Skeletal muscle satellite cell (primary cell): ENCODE measurements around the gene HIPK4.

ENCODE experiments used
- H3K27me3 ChIP-seq: 2 replicates; pipeline ENCODE4 v1.7.0; 2013; ENCODE audit warnings: low read length; ENCODE audit not compliant: control insufficient read depth, insufficient read depth
- H3K36me3 ChIP-seq: 2 replicates; pipeline ENCODE4 v1.7.0; 2013; ENCODE audit warnings: mild to moderate bottlenecking, control low read depth, low read length; ENCODE audit not compliant: insufficient read depth
- H3K4me1 ChIP-seq: 2 replicates; pipeline ENCODE4 v1.7.0; 2013; ENCODE audit warnings: low read length; ENCODE audit not compliant: control insufficient read depth, insufficient read depth
- H3K4me2 ChIP-seq: 2 replicates; pipeline ENCODE4 v1.7.0; 2013; ENCODE audit warnings: mild to moderate bottlenecking, low read length
- H3K4me3 ChIP-seq: 2 replicates; pipeline ENCODE4 v1.7.0; 2013; ENCODE audit warnings: low read length
- H3K9ac ChIP-seq: 2 replicates; pipeline ENCODE4 v1.7.0; 2013; ENCODE audit warnings: mild to moderate bottlenecking, low read depth, low read length, moderate library complexity
- H3K9me3 ChIP-seq: replicated peaks from 2 replicates; pipeline ENCODE4 v1.7.0; 2013; ENCODE audit warnings: mild to moderate bottlenecking, control low read depth, low read length

Gene HIPK4

DNA sequence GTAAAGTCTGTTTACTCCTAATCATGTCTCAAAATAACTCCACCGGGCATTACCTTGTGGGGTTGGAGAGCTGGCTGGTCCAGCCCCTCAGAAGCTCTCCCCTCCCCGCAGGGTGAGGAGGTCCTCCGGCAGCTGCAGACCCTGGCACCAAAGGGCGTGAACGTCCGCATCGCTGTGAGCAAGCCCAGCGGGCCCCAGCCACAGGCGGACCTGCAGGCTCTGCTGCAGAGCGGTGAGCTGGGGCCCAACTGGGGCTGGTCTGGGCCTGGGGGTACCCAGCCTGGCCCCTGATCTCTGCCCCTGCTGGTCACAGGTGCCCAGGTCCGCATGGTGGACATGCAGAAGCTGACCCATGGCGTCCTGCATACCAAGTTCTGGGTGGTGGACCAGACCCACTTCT, 20.2 kb downstream of the HIPK4 start:
- Histone ChIP-seq H3K4me2 (no peak overlapping the region), H3K9ac (no peak overlapping the region), H3K4me1 (no peaks in the 10 kb centered on the region), H3K27me3 (no peaks in the 10 kb centered on the region), H3K9me3 (no peaks in the 10 kb centered on the region), H3K36me3 (peaks cover 45% of the 10 kb centered on the region), H3K4me3 (no peak overlapping the region)

DNA sequence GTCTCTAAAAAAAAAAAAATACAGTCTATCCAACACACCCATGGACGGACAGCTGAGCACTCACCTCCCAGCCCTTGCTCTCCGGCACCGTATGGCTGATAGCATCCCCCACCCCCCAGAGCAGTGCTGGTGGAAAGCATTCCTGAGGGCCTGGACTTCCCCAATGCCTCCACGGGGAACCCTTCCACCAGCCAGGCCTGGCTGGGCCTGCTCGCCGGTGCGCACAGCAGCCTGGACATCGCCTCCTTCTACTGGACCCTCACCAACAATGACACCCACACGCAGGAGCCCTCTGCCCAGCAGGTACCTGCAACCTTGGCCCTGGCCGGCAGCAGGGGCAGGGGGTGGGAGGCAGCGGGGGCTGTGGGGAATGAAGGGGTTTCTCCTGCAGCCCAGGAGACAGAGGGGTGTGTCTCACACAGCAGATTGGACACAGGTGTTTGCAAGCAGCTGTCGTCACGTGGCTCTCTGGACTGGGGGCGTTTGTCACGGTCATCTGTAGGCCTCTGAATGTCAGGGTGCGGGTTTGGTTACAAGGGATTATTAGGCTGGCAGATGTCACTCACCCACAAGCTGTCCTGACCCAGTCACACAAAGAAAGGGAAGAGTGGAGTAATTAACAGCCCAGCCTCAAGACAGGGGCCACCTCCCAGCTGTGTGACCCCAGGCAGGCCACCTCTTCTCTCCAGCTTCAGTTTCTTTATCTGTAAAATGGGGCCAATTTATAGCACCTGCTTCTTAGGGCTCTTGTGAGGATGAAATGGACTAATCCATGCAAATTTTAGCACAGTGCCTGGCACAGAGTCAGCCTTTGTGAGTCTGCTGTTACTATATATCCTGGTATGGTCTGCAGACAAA, 22.2 kb downstream of the HIPK4 start:
- Histone ChIP-seq H3K4me1 (peaks cover 3% of the 10 kb centered on the region), H3K9ac (no peak overlapping the region), H3K27me3 (no peaks in the 10 kb centered on the region), H3K36me3 (peaks cover 34% of the 10 kb centered on the region), H3K9me3 (no peaks in the 10 kb centered on the region), H3K4me2 (no peak overlapping the region), H3K4me3 (no peak overlapping the region)

DNA sequence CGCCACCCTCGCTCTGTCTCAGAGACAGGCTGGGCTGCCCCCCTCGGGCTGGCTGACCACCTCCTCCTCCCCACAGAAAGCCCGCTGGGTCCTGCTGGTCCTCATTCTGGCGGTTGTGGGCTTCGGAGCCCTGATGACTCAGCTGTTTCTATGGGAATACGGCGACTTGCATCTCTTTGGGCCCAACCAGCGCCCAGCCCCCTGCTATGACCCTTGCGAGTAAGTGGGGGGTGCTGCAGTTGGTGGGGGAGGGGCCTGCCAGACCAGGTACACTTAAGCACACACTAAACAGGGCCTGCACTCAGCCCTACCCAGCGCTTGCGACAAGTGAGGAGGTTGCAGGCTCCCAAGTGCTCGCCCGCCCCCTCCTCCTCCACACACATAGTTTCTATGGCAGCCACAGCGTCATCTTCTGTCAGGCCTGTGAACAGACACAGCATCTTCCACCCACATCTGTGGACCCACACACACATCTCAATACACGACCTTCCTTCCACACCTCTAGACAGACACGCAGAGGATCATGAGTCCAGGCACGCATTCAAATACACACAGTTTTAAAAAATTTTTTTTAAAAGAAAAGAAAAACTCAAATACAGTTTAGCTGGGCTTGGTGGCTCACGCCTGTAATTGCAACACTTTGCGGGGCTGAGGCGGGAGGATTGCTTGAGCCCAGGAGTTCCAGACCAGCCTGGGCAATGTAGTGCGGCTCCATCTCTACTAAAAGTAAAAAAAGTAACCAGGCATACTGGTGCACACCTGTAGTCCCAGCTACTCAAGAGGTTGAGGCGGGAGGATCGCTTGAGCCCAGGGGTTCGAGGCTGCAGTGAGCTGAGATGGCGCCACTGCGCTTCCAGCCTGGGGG, 23.1 kb downstream of the HIPK4 start:
- Histone ChIP-seq H3K9me3 (no peaks in the 10 kb centered on the region), H3K9ac (no peak overlapping the region), H3K4me1 (peaks cover 4% of the 10 kb centered on the region), H3K4me3 (no peak overlapping the region), H3K27me3 (no peaks in the 10 kb centered on the region), H3K4me2 (no peak overlapping the region), H3K36me3 (peaks cover 25% of the 10 kb centered on the region)

DNA sequence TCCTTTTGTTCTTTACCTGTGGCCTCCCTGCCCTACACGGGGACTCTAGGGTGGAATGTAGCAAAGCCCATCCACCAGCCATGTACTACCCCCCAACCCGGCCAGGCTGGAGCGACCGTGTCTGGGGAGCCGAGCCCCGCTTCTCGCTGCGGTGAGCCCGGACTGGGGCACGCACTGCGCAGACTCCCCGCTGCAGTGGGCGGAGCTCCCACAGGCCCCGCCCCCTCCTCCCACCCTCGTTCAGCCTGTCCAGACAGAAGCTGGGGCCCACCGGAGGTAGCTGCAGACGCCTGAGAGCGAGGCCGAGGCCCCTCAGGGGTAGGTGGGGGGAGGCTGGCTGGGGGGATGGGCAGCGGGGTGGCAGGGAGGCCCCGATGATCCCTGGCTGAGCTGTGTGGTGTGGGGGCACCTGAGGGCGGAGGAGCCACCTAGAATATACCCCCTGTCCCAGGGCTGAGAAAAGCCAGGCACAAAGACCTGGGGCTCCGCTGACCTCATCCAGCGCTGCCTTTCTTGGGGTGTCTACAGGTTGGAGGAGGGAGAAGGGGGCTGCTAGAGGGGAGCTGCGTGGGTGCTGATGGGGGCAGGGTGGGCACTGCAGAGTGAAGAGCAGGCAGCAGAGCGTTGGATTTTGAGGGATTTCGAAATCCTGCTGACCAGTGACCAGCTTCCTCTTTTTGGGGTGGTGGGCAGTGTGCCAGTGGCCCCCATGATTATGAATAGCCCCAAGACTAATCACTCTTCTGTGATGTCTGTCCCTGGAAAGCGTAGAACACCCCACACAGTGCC, 24.2 kb downstream of the HIPK4 start:
- H3K9ac ChIP-seq = no peak overlapping the region
- peaks cover 4% of the 10 kb centered on the region for H3K4me1 ChIP-seq

DNA sequence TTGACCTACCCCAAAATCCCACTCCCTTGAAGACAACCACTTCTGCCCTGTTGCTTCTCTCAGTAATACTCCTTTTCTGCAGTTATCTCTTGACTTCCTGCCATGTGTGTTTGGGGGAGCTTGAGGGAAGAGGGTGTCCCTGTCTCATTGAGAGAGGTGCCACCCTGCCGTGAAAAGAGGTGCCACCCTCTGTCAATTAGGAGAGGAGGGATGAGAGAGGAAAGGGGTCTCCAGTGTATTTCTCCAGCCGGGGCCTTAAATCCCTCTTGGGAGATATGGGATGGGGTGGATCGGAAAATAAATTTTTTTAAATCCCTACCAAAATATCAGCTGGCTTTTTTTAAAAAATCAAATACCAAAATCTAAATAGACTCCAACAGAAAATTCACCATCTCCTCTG, 25.0 kb downstream of the HIPK4 start:
- no peak overlapping the region for H3K4me3 ChIP-seq
- H3K4me2 ChIP-seq = no peak overlapping the region
- peaks cover 19% of the 10 kb centered on the region for H3K36me3 ChIP-seq
- H3K4me1 ChIP-seq = peaks cover 4% of the 10 kb centered on the region
- no peaks in the 10 kb centered on the region for H3K27me3 ChIP-seq
- H3K9me3 ChIP-seq = no peaks in the 10 kb centered on the region
- no peak overlapping the region for H3K9ac ChIP-seq

More for the DNA sequence above, 24.2 kb downstream of the HIPK4 start:
- Histone ChIP-seq H3K4me2 (no peak overlapping the region), H3K9me3 (no peaks in the 10 kb centered on the region), H3K27me3 (no peaks in the 10 kb centered on the region), H3K36me3 (peaks cover 19% of the 10 kb centered on the region), H3K4me3 (no peak overlapping the region)

DNA sequence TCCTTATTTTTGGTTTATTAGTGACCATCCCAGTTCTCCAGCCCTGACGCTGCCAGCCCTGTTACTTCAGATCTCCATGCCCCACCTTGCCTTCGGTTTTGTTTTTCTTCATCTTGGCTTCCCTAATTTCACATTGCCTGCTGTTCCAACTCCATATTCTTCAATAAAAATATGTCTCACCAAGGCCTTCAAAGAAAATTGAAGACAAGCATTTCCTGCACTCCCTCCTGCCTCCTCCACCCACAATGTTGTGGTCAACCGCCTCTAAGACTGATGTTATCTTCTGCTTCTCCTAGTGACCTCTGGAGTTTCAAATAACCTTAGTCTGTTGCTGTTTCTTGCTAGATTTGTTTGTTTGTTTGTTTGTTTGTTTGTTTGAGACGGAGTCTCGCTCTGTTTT, 26.9 kb downstream of the HIPK4 start:
- H3K4me2 ChIP-seq = no peak overlapping the region
- H3K4me3 ChIP-seq = no peak overlapping the region
- peaks cover 4% of the 10 kb centered on the region for H3K4me1 ChIP-seq
- no peaks in the 10 kb centered on the region for H3K27me3 ChIP-seq
- H3K36me3 ChIP-seq = peaks cover 11% of the 10 kb centered on the region
- no peak overlapping the region for H3K9ac ChIP-seq
- H3K9me3 ChIP-seq = no peaks in the 10 kb centered on the region

DNA sequence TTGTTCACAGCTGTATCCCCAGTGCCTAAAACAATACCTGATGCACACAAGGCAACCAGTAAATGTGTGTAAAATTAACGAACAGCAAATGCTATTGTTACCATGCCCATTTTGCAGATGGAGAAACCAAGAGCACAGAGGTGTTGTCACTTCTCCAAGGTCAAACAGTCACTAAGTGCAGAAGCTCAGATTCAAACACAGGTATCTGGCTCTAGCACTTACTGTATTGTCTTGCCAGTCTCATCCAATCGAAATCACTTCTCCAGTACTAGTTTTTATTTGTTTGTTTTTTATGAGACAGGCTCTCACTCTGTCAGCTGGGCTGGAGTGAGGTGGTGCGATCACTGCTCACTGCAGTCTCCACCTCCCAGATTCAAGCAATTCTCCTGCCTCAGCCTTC, 27.8 kb downstream of the HIPK4 start:
- no peaks in the 10 kb centered on the region for H3K27me3 ChIP-seq
- no peak overlapping the region for H3K4me3 ChIP-seq
- H3K9ac ChIP-seq = no peak overlapping the region
- H3K9me3 ChIP-seq = no peaks in the 10 kb centered on the region
- peaks cover 9% of the 10 kb centered on the region for H3K36me3 ChIP-seq
- H3K4me1 ChIP-seq = peaks cover 4% of the 10 kb centered on the region
- H3K4me2 ChIP-seq = no peak overlapping the region

DNA sequence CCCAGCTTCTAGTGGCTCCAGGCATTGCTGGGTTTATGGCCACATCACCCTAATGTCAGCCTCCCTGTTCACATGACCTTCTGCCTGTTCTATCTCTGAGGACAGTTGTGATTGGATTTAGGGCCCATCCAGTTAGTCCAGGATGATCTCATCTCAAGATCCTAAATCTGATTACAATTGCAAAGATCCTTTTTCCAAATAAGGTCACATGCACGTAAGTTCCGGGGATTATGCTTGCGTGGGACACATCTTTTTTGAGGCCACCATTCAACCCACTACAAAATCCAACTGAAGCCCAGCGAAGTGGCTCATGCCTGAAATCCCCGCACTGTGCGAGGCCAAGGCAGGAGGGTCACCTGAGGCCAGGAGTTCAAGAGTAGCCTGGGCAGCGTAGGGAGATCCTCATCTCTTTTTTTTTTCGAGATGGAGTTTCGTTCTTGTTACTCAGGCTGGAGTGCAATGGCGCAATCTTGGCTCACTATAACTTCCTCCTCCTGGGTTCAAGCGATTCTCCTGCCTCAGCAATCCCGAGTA, 29.2 kb downstream of the HIPK4 start:
- peaks cover 4% of the 10 kb centered on the region for H3K4me1 ChIP-seq
- no peaks in the 10 kb centered on the region for H3K27me3 ChIP-seq
- H3K4me2 ChIP-seq = no peak overlapping the region
- H3K36me3 ChIP-seq = peaks cover 9% of the 10 kb centered on the region
- no peak overlapping the region for H3K4me3 ChIP-seq
- no peaks in the 10 kb centered on the region for H3K9me3 ChIP-seq
- no peak overlapping the region for H3K9ac ChIP-seq

DNA sequence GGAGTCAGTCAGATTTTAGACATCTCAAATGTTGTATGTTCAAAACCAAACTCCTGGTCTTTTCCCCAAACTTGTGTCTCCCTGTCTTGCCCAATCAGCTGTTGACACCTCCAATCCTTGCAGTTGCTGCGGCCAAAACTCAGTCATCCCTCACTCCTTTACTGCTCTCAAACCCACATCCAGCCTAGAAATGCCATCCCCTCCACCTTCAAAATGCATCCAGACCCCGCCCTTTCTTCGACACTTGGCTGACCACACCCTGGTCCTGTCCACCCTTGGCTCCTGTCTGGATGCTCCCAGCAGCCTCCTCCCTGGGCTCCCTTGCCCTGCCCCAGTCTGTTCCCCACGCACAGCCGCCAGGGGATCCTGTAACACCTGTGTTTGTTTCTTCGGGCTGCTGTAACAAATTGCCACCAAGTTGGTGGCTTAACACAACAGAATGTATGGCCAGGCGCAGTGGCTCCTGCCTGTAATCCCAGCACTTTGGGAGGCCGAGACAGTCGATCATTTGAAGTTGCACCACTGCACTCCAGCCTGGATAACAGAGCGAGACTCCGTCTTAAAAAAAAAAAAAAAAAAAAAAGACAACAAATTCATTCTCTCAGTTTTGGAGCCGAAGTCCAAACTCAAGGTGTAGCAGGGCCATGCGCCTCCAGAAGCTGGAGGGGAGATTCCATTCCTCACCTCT, 29.8 kb downstream of the HIPK4 start:
- H3K4me3 ChIP-seq = no peak overlapping the region
- no peak overlapping the region for H3K9ac ChIP-seq
- no peaks in the 10 kb centered on the region for H3K9me3 ChIP-seq
- H3K36me3 ChIP-seq = peaks cover 9% of the 10 kb centered on the region
- no peak overlapping the region for H3K4me2 ChIP-seq
- H3K27me3 ChIP-seq = no peaks in the 10 kb centered on the region
- H3K4me1 ChIP-seq = peaks cover 4% of the 10 kb centered on the region

DNA sequence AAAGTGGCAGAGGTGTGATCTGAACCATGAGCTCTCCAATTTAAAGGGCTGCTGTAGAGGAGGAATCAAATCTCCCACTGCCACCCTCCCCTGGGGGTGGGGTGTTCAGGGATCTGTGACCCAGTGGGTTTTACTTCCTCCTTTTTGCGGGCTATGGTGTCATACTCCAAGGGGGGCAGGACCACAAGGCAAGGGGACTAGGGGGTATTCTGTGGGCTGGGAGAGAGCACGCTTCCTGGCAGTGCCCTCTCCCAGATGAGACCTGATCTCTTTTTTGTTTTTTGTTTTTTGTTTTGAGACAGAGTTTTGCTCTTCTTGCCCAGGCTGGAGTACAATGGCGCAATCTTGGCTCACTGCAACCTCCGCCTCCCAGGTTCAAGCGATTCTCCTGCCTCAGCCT, 31.2 kb downstream of the HIPK4 start:
- Histone ChIP-seq H3K9ac (no peak overlapping the region), H3K9me3 (no peaks in the 10 kb centered on the region), H3K36me3 (peaks cover 9% of the 10 kb centered on the region), H3K4me2 (no peak overlapping the region), H3K4me3 (no peak overlapping the region), H3K27me3 (no peaks in the 10 kb centered on the region), H3K4me1 (peaks cover 4% of the 10 kb centered on the region)
